Urothelium cell line (cell line): ENCODE results near the gene TIAM1.

ENCODE experiments used
- DNase-seq: peaks from one replicate; pipeline ENCODE4 v3.0.0; 2011; ENCODE audit warnings: low spot score, mixed read lengths
- FAIRE-seq: peaks from 2 replicates; lab custom pipeline; 2011; peaks lifted over from hg19 to GRCh38; lab: Jason Lieb, UNC

TIAM1 gene

DNA sequence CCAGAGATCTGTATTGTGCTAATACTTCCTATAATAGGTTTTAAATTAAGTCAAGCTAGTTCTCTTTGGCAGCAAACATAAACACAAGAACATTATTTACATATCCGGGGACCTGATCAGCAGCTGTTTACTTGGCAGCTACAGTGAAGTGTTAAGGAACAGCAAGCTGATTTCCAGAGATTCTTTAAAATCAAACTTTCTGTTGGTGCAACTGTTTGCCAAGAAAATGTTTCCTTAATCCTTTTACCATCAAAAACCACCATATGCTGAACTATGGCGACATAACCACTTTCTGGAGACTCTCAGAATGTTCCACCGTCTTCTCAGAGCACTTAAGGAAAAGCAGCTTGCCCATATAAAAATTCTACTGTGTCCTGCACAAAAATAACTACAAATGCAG is 198.8 kb downstream of the TIAM1 start:
- no peak for DNase-seq
- no peak for FAIRE-seq

DNA sequence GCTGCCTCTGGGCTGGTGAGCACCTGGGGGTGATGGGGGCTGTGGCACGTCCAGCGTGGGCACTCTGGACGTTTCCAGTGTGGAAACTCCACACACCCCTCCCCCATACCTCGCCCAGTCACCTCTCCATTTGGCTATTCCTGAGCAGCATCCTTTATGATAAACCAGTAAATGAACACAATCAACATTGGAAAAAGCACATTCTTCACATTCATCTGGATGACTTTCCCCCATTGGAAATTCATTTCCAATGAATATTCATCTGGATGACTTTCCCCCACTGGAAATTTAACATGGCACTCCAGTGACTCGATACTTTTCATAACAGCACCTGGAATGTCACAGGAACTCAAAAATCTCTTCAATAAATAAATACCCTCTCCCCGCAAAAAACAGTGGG is 201.0 kb downstream of the TIAM1 start:
- DNase-seq, result no peak
- no peak for FAIRE-seq

DNA sequence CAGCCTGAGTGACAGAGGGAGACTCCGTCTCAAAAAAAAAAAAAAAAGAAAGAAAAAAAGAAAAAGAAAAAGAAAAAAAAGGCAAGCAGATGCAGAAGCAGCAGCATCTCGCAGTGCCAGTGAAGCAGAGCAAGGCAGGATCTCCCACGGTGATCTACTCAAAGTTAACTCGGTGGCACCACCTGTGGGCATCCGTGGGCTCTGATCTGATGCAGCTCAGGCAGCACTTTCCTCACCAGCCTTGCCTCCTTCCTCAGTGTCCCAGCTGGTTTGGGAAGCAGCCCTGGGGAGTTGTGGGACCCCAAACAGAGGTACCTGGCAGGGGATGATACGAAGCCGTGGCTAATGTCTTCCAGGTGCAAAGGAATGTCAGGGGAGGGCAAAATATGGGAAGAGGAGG is 201.5 kb downstream of the TIAM1 start:
- DNase-seq (peak; percentile 29), FAIRE-seq (peak; percentile 96)

DNA sequence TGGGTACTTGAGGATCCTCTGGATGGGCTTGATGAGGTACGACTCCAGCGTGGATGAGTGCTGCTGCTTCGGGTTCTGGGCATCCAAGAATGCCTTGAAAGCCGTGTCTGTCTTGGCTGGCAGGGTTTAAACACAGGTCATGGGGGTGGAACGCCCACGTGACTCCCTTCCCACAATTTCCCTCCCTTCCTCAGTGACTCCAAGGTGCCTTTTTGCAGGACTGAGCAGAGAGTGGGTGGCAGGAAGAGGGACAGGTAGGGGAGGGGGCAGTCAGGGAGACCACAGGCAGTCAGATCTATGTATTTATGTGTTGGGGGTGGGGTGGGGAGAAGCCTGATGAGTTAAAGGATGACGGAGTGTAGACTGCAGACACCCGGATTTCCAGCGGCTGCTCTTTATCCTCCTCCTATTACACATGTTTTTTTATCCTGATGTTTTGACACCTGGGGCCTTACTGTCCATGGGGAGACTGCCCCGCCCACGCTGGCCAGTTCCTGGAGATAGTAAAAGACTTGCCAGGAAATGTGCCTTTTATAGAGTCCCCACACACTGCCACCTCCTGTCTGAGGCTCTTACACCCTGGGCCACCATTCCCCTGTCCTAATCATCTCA is 202.6 kb downstream of the TIAM1 start:
- FAIRE-seq (no peak), DNase-seq (no peak)

DNA sequence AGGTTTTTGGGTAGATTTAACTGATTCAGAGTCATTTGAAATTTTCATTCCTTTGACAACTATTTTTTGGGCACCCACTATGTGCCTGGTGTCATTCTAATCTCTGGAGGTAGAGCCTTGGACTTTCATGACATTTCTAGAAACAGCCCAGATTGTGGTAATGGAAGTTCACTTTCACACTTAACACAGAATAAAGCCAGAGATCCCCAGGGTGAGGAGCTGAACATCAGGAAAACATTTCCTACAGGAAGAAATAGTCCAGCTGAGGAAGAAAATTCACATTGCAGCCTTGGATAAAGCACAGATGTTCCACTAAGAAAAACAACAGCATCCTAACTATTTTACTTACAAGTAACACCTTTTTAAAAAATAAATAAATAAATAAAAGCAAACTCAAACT is 203.4 kb downstream of the TIAM1 start:
- no peak for FAIRE-seq
- DNase-seq, result no peak

DNA sequence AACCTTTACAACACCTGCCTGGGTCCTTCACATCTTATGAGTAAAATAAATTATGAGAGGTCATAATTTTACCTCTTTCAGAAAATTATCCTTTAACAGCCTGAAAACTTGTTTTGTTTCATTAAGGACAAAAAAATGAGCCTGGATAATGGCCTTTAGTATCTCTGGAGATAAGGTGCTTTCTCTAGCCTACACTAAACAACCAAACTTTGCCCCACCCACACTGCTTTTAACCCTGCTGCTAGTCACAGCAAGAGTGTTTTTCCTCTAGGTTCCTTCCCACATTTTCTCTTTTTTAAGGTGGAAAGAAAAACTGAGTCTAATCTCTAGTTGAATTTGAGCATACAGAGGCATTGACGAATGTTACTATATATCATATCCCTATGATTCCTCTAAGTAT is 204.0 kb downstream of the TIAM1 start:
- FAIRE-seq (no peak), DNase-seq (no peak)

DNA sequence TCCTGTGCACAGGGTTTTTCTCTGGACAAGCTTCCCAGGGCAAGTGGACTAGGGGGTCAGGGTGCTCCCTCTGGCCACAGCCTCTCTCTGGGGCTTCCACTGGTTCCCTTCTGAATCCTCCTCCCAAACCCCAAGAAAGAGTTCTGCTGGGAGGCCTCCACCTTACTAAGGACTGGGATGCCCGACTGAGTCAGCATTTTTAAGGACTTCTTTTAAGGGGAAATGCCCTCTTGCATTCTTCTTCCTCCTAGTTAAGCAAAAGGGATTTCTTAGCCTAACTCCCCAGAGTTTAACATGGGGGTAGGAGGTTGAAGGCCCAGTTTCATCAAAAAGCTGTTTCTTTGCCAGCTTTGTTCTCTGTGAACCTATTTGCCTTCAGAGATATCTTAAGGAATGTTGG is 206.1 kb downstream of the TIAM1 start:
- FAIRE-seq, result no peak

DNA sequence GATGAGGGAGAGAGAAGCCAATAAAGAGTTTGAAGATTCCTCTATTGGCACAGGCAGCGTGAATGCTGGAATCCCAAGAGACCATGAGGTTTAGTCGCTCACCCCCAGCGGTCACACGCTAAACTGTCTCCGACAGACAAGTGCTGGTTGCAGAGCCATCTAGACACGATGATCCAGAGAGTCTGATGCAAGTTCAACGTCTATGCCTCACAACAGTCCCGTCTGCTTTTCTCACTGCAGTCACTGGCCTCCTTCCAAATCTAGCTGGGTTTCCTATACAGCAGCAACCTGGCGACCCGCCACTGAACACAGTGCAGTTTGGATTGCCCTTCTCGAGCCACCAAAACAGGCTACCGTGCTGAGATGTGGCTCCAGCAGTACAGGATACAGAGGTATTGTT is 207.2 kb downstream of the TIAM1 start:
- FAIRE-seq (no peak), DNase-seq (peak; percentile 41)

More for the DNA sequence above, 206.1 kb downstream of the TIAM1 start:
- DNase-seq, result no peak

DNA sequence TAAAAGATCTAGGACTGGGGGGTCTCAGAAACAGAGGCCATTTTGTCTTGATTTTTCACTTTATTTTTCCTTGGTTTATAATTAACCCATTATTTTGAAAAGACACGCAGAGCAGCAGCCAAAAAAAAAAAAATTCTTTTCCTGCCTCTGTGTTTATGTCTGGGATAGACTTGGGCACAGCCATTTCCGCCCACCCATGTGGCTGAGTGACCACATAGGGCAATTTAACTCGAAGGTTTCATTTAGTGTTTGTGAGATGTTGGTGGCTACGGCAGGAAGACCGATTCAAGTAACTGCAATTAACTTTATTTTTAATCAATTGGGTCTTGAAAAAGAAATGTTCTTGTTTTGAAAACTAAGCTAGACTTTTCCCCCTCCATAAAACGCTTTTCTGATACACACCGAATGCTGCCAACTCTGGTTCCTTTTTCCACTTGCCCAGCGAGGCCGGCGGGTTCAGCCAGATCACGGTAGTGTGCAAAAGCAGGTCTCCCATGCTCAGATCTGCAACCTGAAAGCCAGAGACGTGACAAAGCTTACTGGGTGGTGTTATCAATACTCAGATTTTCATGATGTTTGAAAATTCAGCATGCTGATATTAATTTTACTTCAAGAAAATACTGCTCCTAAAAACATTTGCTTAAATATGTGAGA is 208.4 kb downstream of the TIAM1 start:
- FAIRE-seq (no peak), DNase-seq (no peak)

DNA sequence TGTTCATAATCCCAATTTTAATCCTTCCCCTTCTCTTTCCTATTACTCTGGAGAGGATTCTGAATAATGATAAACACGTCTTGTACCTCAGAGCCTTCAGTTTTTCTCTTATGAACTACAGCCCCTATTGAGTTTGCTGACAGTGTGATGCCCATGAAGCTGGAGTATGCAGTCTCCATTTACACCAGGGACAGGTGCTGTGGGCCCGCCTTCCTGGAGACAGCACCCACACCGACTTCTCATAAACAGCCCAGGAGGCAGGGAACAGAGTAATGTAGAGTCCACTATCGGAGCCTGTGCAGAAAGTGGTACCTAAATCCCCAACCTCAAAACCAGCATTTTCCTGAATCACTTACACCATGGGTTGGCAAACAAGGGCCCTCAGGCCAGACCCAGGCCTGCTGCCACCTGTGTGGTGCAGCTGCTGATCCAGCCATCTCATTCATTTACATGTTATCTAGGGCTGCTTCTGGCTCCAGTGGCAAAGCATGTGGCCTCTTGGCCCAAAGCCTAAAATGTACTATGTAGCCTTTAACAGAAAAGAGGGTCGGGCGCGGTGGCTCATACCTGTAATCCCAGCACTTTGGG is 210.7 kb downstream of the TIAM1 start:
- no peak for FAIRE-seq
- DNase-seq, result no peak

DNA sequence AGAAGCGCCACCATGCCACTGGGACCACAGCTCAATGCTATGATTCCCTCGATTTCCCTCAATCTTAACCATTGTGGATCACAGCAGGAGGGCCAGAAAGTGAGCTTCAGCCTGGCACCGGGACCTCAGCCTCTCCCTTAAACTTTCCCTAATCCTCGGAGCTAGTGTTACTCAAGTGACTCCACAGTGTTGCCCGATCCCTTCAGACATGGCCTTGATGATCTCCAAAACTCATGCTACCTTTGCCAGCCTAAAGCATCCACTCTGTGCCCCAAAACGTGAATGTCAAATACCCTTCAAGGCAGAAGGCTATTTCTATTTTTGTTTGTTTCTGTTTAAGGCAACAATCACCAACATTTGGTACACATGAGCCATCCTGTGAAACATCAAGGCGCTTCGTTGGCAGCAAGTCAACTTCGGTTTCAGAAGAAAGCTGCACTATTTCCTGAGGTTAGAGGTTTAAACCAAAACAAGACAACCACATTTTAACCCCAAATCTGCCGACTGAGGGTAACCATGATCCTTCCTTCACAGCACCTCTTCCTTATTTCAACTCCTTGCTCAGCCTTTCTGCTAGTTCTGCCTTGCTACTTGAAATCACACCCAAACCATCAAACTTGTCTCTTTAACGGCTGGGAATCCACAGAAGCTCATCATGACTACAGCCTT is 211.4 kb downstream of the TIAM1 start:
- FAIRE-seq, result no peak
- no peak for DNase-seq

DNA sequence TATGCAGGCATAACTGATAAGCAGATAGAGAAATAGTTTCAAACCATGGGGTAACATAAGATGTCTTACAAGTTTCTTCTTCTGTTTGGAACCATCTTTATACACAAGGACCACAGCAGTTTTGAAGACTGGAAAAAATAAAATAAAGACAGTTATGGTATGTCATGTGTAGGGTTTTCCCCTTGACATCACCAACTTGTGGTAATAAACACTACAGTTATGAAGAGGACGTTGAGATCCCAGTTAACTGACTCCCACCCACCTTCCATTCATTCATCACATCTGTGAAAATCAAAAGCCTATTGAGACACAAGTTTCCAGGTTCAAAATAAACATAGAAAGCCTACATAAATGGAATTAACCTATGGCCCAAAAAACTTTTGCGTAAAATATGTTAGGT is 213.2 kb downstream of the TIAM1 start:
- DNase-seq (no peak), FAIRE-seq (no peak)

DNA sequence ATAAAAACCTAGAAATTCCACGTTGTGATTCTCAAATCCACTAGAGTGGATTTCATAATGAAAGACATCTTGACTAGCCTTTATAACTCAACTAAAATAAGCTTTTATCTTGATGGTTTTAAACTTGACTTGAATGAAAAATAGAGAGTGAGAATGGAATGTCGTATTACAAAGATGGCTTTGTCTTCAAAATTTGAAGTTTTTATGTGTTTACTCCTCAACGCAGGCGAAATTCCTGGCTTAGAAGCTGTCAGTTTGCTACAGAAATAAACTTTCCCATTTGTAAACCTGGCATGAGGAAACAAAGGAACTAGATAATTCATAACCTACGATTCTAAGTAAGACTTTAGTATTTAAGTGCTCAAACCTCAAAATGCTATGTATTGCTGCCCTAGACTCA is 215.8 kb downstream of the TIAM1 start:
- no peak for DNase-seq
- no peak for FAIRE-seq

DNA sequence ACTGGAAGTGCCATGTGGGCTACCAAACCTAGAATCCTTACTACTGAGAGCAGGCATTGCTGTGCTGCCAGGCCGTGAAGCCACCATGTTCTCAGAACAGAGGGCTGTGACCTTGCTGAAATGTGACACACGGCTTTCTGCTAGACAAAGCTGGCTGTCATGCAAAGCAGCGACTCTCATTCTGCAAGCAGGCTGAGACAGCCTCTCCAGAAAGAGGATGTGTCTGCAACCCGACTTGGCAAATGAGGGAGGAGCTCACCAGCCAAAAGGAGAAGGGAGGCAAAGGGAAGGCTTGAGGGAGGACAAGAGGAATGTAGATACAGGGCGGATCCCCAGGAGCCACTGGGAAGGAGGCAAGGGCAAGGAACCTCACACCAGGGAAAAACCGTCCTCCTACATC is 220.1 kb downstream of the TIAM1 start:
- FAIRE-seq (no peak), DNase-seq (no peak)

DNA sequence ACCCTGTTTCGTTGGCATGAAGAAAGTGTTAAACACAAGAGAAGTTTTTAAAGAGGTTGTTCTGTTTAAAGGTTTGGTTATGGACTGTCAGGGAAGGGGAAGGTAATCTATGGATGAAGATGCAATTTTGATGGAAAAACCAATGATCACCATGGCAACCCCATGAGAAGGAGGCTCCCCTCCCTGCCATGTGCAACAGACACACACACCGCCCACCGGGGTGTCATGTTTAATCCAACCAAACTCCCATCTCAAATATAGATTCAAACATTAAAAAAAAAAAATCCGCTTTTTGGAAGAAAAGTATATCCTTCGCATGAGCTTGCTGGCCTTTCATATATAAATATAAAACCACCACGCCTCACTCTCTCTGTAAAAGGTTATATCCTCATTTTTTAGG is 224.9 kb downstream of the TIAM1 start:
- FAIRE-seq (no peak), DNase-seq (no peak)

DNA sequence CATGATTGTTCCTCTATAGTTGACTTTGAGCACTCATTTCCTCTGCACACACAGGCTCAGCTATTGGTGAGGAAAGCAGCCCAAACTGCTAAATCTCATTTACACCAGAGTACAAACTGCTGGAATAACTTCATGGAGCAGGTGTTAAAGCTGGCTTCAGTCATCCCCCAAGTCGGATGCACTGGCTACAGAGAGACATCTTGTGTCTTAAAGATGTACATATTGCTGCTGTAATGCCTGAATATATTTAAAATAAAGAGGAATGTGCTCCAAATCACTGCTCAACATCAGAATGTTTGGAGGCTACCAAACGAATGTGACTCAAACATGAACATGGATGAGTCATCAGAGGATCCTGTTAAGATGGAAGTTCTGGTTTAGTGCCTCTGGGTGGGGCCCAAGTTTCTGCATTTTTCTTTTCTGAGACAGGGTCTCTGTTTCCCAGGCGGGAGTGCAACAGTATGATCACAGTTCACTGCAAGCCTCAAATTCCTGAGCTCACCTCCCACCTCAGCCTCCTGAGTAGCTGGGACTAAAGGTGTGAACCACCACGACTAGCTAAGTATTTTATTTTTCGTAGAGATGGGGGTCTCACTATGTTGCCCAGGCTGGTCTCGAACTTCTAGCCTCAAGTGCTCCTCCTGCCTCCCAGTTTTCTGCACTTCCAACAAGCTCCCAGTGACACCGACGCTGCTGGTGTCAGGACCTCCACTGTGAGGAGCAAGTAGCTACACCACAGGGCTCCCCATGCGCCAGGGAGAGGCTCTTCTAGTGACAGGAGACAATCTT is 226.7 kb downstream of the TIAM1 start:
- FAIRE-seq (peak; percentile 69), DNase-seq (peak; percentile 85)

DNA sequence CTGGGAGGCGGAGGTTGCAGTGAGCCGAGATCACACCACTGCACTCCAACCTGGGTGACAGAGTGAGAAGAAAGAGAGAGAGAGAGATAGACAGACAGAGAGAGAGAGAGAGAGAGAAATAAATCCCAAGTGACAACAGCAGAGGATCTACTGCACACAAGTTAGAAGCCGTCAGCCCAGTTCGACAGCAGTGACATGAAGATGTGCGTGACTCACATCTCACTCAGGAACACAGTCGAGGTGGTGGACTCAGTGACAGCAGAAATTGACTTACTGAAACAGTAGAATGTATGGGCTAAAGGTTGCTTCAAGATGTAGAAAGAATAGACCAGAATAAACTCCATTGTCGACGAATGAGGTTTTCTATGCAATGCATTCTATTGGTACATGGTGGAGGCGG is 228.8 kb downstream of the TIAM1 start:
- FAIRE-seq (peak; percentile 92), DNase-seq (no peak)

DNA sequence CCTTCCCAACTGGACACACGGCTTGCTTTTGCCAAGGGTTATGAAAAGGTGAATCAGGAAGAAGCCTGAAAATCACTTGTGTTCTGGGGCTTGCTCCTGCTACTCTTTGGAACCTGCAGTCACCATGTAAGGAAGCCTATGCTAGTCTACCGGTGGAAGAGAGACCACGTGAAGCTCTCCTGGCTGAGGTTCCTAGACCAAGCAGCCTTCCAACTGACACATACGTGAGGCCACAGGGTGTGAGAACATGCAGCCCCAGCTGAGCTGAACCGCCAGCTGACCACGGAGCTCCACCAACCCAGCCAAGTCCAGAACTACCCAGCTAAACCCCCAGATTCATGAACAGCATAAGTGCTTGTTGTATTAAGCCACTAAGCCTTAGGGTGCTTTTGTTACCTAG is 233.0 kb downstream of the TIAM1 start:
- no peak for FAIRE-seq

DNA sequence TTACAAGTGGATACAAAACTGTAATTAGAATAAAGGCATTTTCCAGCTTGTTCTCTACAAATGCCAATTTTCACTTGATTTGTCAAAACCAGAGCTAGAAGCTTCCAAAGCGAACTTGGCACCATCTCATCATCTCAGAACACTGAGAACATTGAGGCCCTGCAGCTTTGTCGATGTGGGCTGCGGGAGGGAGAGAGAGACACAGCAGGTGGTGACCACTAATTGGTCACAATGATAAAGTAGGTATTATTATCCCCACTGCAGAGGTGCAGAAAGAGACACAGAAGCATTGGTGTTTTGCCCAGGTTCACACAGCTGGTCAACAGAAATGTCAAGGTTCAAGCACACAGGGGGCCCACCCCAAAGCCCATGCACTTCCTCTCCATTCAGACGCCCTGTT is 233.6 kb downstream of the TIAM1 start:
- DNase-seq (no peak), FAIRE-seq (no peak)

More for the DNA sequence above, 233.0 kb downstream of the TIAM1 start:
- no peak for DNase-seq

DNA sequence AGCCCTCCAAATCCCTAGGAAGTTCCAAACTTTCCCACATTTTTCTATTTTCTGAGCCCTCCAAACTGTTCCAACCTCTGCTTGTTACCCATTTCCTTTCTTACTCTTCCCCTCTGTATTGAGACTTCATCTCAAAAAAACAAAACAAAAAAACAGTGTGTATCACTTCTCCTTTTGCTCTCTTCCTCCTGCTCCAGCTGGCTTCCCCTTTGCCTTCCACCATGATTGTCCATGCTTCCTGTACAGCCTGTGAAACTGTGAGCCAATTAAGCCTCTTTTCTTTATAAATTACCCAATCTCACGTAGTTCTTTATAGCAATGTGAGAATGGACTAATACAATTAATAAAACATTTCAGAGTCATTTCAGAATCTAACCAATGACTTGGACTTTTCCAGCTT is 236.2 kb downstream of the TIAM1 start:
- DNase-seq, result no peak
- FAIRE-seq, result no peak

DNA sequence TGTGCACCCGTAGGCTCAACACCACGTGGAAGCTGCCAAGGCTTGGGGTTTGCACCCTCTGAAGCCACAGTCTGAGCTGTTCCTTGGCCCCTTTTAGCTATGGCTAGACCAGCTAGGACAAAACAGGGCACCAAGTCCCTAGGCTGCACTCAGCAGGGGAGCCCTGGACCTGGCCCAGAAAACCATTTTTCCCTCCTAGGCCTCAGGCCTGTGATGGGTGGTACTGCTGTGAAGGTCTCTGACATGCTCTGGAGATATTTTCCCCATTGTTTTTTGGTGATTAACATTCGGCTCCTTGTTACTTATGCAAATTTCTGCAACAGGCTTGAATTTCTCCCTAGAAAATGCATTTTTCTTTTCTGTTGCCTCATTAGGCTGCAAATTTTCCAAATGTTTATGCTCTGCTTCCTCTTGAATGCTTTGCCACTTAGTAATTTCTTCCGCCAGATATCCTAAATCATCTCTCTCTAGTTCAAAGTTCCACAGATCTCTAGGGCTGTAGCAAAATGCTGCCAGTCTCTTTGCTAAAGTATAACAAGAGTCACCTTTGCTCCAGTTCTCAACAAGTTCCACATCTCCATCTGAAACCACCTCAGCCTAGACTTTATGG is 236.8 kb downstream of the TIAM1 start:
- FAIRE-seq (no peak), DNase-seq (no peak)
